MCF 10A (cell line): ENCODE results near the gene SLC25A17. TPM values are rescaled to one million over a fixed set of nuclear protein-coding genes. Genes with fewer than 3 reads are reported as not detected.

Experiments used
- BruUV-seq: library from RNA; stranded (reverse); fragments of 400-500 nt; replicated peaks from 2 replicates; lab custom pipeline; 2021; lab: Mats Ljungman, UMichigan
- CTCF ChIA-PET: fragments of 300-600 bp; sonication (Branson Sonifier 250); formaldehyde crosslinking; extraction: SDS; loops from one replicate; lab custom pipeline; 2021; ENCODE audit warnings: antibody characterized with exemption, inconsistent platforms; lab: Yijun Ruan, JAX
- POLR2A ChIA-PET: fragments of 300-600, 350-650 bp; sonication (Branson Sonifier 250); formaldehyde crosslinking; extraction: SDS; loops from one replicate; lab custom pipeline; 2020; ENCODE audit warnings: antibody characterized with exemption, inconsistent platforms; lab: Yijun Ruan, JAX
- DNase-seq: peaks from one replicate; pipeline ENCODE4 v3.0.0-alpha.2; 2018; ENCODE audit not compliant: unreplicated experiment
- H3K27ac Mint-ChIP-seq: one replicate; pipeline ENCODE4 v1.8.0; 2022; ENCODE audit warnings: mild to moderate bottlenecking, low read depth, mixed read lengths; ENCODE audit not compliant: unreplicated experiment
- H3K27me3 Mint-ChIP-seq: one replicate; pipeline ENCODE4 v1.8.0; 2022; ENCODE audit warnings: mixed read lengths; ENCODE audit not compliant: insufficient read depth, unreplicated experiment
- H3K36me3 Mint-ChIP-seq: one replicate; pipeline ENCODE4 v1.8.0; 2022; ENCODE audit warnings: mild to moderate bottlenecking, moderate library complexity, mixed read lengths; ENCODE audit not compliant: insufficient read depth, unreplicated experiment
- H3K4me1 Mint-ChIP-seq: one replicate; pipeline ENCODE4 v1.8.0; 2022; ENCODE audit warnings: mixed read lengths; ENCODE audit not compliant: insufficient read depth, unreplicated experiment
- H3K4me3 Mint-ChIP-seq: one replicate; pipeline ENCODE4 v1.8.0; 2022; ENCODE audit warnings: mild to moderate bottlenecking, moderate library complexity, mixed read lengths; ENCODE audit not compliant: unreplicated experiment
- H3K9me3 Mint-ChIP-seq: one replicate; pipeline ENCODE4 v1.8.0; 2022; ENCODE audit warnings: mixed read lengths; ENCODE audit not compliant: unreplicated experiment
- intact Hi-C: fragments of 100-400 bp; cut with micrococcal nuclease; formaldehyde crosslinking; loops from 2 replicates; pipeline ENCODE4 v1.14.1; 2022
- total RNA-seq: library from RNA; stranded (reverse); gene quantifications from 2 replicates; pipeline ENCODE4 v1.2.3, GENCODE V29; 2022
- TF ChIP-seq, protein P1 (sequence below): fragments of 200-600 bp; IDR thresholded peaks from one replicate; pipeline ENCODE4 v1.8.0; 2022; ENCODE audit warnings: antibody characterized with exemption, mild to moderate bottlenecking; ENCODE audit not compliant: unreplicated experiment

Gene SLC25A17
- total RNA-seq, 1 experiment from 2014 or later: 22.3 TPM

DNA sequence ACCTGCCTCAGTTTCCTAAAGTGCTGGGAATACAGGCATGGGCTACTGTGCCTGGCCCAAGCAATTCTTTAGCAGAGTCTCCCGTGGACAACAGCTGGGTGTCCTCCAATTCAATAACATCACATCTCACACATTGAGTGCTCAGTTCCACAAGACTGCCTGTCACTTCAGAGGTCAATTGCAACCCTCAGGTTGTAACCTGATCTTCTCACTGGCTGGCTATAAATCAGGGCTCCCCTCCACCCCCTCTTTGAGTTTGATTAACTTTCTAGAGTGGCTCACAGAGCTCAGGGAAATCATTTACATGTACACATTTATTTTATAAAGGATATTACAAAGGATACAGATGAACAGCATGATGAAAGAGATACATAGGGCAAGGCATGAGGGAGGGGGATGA is 71.8 kb downstream of the SLC25A17 start:
- H3K4me1 Mint-ChIP-seq: no peaks in the 10 kb centered on the region
- ChIA-PET CTCF (interaction anchor here (1.0 to 1.9 kb wide), 5 partner anchors 8 to 93 kb away, joined by 3 to 9 read pairs (median 7); no protein-coding TSS in a partner anchor), POLR2A (interaction anchor here (0.8 to 2.0 kb wide), 6 partner anchors 10 to 119 kb away, joined by 3 to 19 read pairs (median 4); no protein-coding TSS in a partner anchor)
- no TSS peak for BruUV-seq
- TF ChIP-seq, protein P1, sequence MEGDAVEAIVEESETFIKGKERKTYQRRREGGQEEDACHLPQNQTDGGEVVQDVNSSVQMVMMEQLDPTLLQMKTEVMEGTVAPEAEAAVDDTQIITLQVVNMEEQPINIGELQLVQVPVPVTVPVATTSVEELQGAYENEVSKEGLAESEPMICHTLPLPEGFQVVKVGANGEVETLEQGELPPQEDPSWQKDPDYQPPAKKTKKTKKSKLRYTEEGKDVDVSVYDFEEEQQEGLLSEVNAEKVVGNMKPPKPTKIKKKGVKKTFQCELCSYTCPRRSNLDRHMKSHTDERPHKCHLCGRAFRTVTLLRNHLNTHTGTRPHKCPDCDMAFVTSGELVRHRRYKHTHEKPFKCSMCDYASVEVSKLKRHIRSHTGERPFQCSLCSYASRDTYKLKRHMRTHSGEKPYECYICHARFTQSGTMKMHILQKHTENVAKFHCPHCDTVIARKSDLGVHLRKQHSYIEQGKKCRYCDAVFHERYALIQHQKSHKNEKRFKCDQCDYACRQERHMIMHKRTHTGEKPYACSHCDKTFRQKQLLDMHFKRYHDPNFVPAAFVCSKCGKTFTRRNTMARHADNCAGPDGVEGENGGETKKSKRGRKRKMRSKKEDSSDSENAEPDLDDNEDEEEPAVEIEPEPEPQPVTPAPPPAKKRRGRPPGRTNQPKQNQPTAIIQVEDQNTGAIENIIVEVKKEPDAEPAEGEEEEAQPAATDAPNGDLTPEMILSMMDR: no peak
- no peak for DNase-seq
- H3K4me3 Mint-ChIP-seq: no peak overlapping the region
- H3K27ac Mint-ChIP-seq: no peak overlapping the region
- intact Hi-C loops: no loop called here
- no peaks in the 10 kb centered on the region for H3K36me3 Mint-ChIP-seq
- no peaks in the 10 kb centered on the region for H3K9me3 Mint-ChIP-seq
- no peaks in the 10 kb centered on the region for H3K27me3 Mint-ChIP-seq

DNA sequence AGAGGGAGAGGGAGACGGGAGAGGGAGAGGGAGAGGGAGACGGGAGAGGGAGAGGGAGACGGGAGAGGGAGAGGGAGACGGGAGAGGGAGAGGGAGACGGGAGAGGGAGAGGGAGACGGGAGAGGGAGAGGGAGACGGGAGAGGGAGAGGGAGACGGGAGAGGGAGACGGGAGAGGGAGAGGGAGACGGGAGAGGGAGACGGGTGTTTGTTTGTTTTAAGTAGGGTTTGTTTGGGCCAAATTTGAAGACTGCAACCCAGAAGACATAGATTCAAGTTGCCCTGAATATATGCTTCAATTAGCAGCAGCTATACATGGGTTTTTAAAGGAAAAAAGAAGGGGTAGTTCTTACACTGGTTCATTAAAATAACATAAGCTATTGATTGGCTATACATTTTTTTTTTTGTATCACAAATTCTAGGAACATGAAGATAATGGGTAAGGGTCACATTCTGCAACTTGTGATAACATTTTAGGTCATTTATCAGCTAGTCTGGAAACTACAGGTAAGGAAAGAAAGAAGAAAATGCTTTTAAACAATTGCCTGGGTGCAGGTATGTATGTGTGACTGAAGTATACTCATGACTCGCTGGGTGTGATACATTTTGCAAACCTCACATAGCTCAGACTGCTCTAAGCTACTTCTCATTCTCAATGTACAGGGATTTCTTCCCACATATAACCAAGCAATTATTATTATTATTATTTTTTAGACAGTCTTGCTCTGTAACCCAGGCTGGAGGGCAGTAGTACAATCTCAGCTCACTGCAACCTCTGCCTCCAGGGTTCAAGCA is 72.5 kb downstream of the SLC25A17 start:
- no peak for DNase-seq
- Mint-ChIP-seq H3K4me1 (no peaks in the 10 kb centered on the region), H3K27ac (no peak overlapping the region), H3K27me3 (no peaks in the 10 kb centered on the region), H3K9me3 (no peaks in the 10 kb centered on the region), H3K4me3 (no peak overlapping the region), H3K36me3 (no peaks in the 10 kb centered on the region)
- TF ChIP-seq, protein P1: no peak
- ChIA-PET CTCF (interaction anchor here (1.0 to 1.9 kb wide), 5 partner anchors 9 to 92 kb away, joined by 3 to 9 read pairs (median 7); no protein-coding TSS in a partner anchor), POLR2A (interaction anchor here (0.7 to 2.0 kb wide), 9 partner anchors 11 to 1503 kb away, joined by 3 to 19 read pairs (median 4); no protein-coding TSS in a partner anchor)
- BruUV-seq: no TSS peak
- intact Hi-C loops: no loop called here

DNA sequence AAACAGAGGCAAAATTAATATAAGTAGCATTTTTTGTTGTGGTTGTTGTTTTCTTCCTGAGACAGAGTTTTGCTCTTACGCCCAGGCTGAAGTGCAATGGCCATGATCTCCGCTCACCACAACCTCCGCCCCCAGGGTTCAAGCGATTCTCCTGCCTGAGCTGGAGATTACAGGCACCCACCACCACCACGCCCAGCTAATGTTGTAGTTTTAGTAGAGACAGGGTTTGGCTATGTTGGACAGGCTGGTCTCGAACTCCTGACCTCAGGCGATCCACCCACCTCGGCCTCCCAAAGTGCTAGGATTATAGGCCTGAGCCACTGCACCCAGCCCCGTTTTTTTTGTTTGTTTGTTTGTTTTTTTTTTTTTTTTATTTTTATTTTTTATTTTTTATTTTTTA is 75.4 kb downstream of the SLC25A17 start:
- Mint-ChIP-seq H3K27me3 (no peaks in the 10 kb centered on the region), H3K4me1 (no peaks in the 10 kb centered on the region), H3K36me3 (no peaks in the 10 kb centered on the region), H3K4me3 (no peak overlapping the region), H3K9me3 (no peaks in the 10 kb centered on the region), H3K27ac (no peak overlapping the region)
- TF ChIP-seq, protein P1: no peak
- intact Hi-C loops: no loop called here
- ChIA-PET CTCF (no interaction called here), POLR2A (interaction anchor here (1.0 kb wide), 1 partner anchor 61 kb away, joined by 5 read pairs; no protein-coding TSS in a partner anchor)
- DNase-seq: no peak
- no TSS peak for BruUV-seq

DNA sequence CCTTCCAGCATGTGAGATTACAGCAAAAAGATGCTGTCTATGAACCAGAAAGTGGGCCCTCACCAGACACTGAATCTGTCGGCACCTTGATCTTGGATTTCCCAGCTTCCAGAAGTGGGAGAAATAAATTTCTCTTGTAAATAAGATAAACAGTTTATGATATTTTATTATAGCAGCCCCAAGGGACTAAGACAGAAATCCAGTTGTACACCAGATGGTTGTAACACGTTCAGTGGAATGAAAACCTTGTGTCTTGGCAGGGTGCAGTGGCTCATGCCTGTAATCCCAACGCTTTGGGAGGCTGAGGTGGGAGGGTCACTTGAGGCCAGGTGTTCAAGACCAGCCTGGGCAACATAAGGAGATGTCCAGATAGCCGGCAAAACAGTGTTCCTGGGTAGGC is 78.0 kb downstream of the SLC25A17 start:
- intact Hi-C loops: no loop called here
- POLR2A ChIA-PET: interaction anchor here (1.1 kb wide), 1 partner anchor 8 kb away, joined by 3 read pairs; no protein-coding TSS in a partner anchor

More for the DNA sequence above, 78.0 kb downstream of the SLC25A17 start:
- no peaks in the 10 kb centered on the region for H3K9me3 Mint-ChIP-seq
- H3K27me3 Mint-ChIP-seq: no peaks in the 10 kb centered on the region
- TF ChIP-seq, protein P1: no peak
- DNase-seq: no peak
- H3K36me3 Mint-ChIP-seq: no peaks in the 10 kb centered on the region
- H3K27ac Mint-ChIP-seq: no peak overlapping the region
- no peaks in the 10 kb centered on the region for H3K4me1 Mint-ChIP-seq
- BruUV-seq: no TSS peak
- H3K4me3 Mint-ChIP-seq: no peak overlapping the region
- CTCF ChIA-PET: interaction anchor here (0.7 to 0.8 kb wide), 2 partner anchors 58 to 343 kb away, joined by 3 read pairs; no protein-coding TSS in a partner anchor
